Ascending aorta (tissue), 2 donors: ENCODE results near the gene MXRA5. TPM values are rescaled to one million over a fixed set of nuclear protein-coding genes. Genes with fewer than 3 reads are reported as not detected.

Experiments used
- DNase-seq, 2 donors: peaks; one replicate each; pipeline ENCODE4 v3.0.0-alpha.2; 2019; ENCODE audit warnings: low spot score in 2 of 2
- H3K27ac ChIP-seq, 2 donors: fragments of 200-600 bp; sonication (generic); one replicate each; pipeline ENCODE4 v1.5.1; 2016 to 2017; ENCODE audit warnings: mild to moderate bottlenecking in 1 of 2
- H3K27me3 ChIP-seq: fragments of 200-600 bp; sonication (generic); one replicate; pipeline ENCODE4 v1.5.1; 2017
- H3K36me3 ChIP-seq, 2 donors: fragments of 200-600 bp; sonication (generic); one replicate each; pipeline ENCODE4 v1.5.1; 2016
- H3K4me1 ChIP-seq, 2 donors: fragments of 200-600 bp; sonication (generic); one replicate each; pipeline ENCODE4 v1.5.1; 2016 to 2017; ENCODE audit warnings: mild to moderate bottlenecking in 1 of 2
- H3K4me3 ChIP-seq, 2 donors: fragments of 200-600 bp; sonication (generic); one replicate each; pipeline ENCODE4 v1.5.1; 2016 to 2017; ENCODE audit warnings: mild to moderate bottlenecking in 1 of 2
- H3K9me3 ChIP-seq, 2 donors: fragments of 200-600 bp; sonication (generic); one replicate each; pipeline ENCODE4 v1.5.1; 2016
- CTCF ChIP-seq, 3 experiments: fragments of 200-600 bp in 2 of 3; fragments of 450-650 bp in 1 of 3; sonication (generic) in 2 of 3; IDR thresholded peaks; one replicate each; pipeline ENCODE4 v1.5.1; 2016 to 2019; ENCODE audit warnings: antibody characterized with exemption in 3 of 3, mild to moderate bottlenecking in 1 of 3, moderate library complexity in 1 of 3
- intact Hi-C: fragments of 100-400 bp; cut with DNase I; formaldehyde crosslinking; loops from one replicate; pipeline ENCODE4 v1.15.1; 2023
- total RNA-seq: library from RNA; depleted of rRNA; stranded (reverse); fragments of >200 nt; gene quantifications from one replicate; pipeline ENCODE4 v1.1.0, GENCODE V29; 2016

The MXRA5 gene
- total RNA-seq, 1 donor from 2014 or later = 0.21 TPM

- no peak overlapping the region for H3K4me3 ChIP-seq
- no peak for TF ChIP-seq CTCF (IDR thresholded peaks at IDR 0.05)
- intact Hi-C loops = no loop called here
- H3K36me3 ChIP-seq = no peaks in the 10 kb centered on the region
- H3K4me1 ChIP-seq = no peaks in the 10 kb centered on the region
- no peak overlapping the region for H3K27ac ChIP-seq
- no peak for DNase-seq
- H3K9me3 ChIP-seq = no peaks in the 10 kb centered on the region
- H3K27me3 ChIP-seq = no peaks in the 10 kb centered on the region
Observed at GRCh38 chrX:3320471-3321046, 25.9 kb downstream of the MXRA5 start.

GRCh38 chrX:3317191-3317718 is 29.2 kb downstream of the MXRA5 start:
- no peak overlapping the region for H3K4me3 ChIP-seq

GRCh38 chrX:3312109-3312508 is 34.3 kb downstream of the MXRA5 start:
- no peaks in the 10 kb centered on the region for H3K9me3 ChIP-seq
- no peaks in the 10 kb centered on the region for H3K4me1 ChIP-seq
- H3K27me3 ChIP-seq = no peaks in the 10 kb centered on the region
- no peak for DNase-seq
- H3K36me3 ChIP-seq = no peaks in the 10 kb centered on the region
- intact Hi-C loops = no loop called here
- H3K27ac ChIP-seq = no peak overlapping the region
- no peak overlapping the region for H3K4me3 ChIP-seq
- TF ChIP-seq CTCF (IDR thresholded peaks at IDR 0.05) = no peak

More at GRCh38 chrX:3317191-3317718, 29.2 kb downstream of the MXRA5 start:
- Histone ChIP-seq H3K9me3 (no peaks in the 10 kb centered on the region), H3K27ac (no peak overlapping the region), H3K27me3 (no peaks in the 10 kb centered on the region), H3K4me1 (no peaks in the 10 kb centered on the region), H3K36me3 (no peaks in the 10 kb centered on the region)
- no peak for DNase-seq
- TF ChIP-seq CTCF (IDR thresholded peaks at IDR 0.05) = no peak
- intact Hi-C loops = no loop called here

- no peak overlapping the region for H3K4me3 ChIP-seq
- no peaks in the 10 kb centered on the region for H3K27me3 ChIP-seq
- H3K27ac ChIP-seq = no peak overlapping the region
- H3K36me3 ChIP-seq = no peaks in the 10 kb centered on the region
- no peak for TF ChIP-seq CTCF (IDR thresholded peaks at IDR 0.05)
- DNase-seq = no peak
- no peaks in the 10 kb centered on the region for H3K4me1 ChIP-seq
- no peaks in the 10 kb centered on the region for H3K9me3 ChIP-seq
- intact Hi-C loops = no loop called here
Observed at GRCh38 chrX:3307881-3308280, 38.6 kb downstream of the MXRA5 start.

GRCh38 chrX:3299636-3300035 is 46.8 kb downstream of the MXRA5 start:
- intact Hi-C loops = no loop called here
- H3K36me3 ChIP-seq = no peaks in the 10 kb centered on the region
- no peak for TF ChIP-seq CTCF (IDR thresholded peaks at IDR 0.05)
- no peak overlapping the region for H3K27ac ChIP-seq
- no peak overlapping the region for H3K4me3 ChIP-seq
- H3K4me1 ChIP-seq = no peaks in the 10 kb centered on the region
- H3K27me3 ChIP-seq = no peaks in the 10 kb centered on the region
- H3K9me3 ChIP-seq = no peaks in the 10 kb centered on the region
- DNase-seq = no peak

GRCh38 chrX:3295731-3296130 is 50.7 kb downstream of the MXRA5 start:
- DNase-seq = no peak
- intact Hi-C loops = no loop called here
- TF ChIP-seq CTCF (IDR thresholded peaks at IDR 0.05) = no peak
- H3K36me3 ChIP-seq = no peaks in the 10 kb centered on the region
- H3K4me1 ChIP-seq = no peaks in the 10 kb centered on the region
- H3K27ac ChIP-seq = no peak overlapping the region
- no peaks in the 10 kb centered on the region for H3K27me3 ChIP-seq
- H3K9me3 ChIP-seq = no peaks in the 10 kb centered on the region
- no peak overlapping the region for H3K4me3 ChIP-seq
